SIG-M5 treated with dmso at 0.1 percent for 504 hours (cell line): ENCODE results near the gene IGLON5.

Experiments
- DNase-seq: peaks from one replicate; lab custom pipeline; 2025; ENCODE audit not compliant: unreplicated experiment; lab: John Stamatoyannopoulos, UW

Gene IGLON5

DNA sequence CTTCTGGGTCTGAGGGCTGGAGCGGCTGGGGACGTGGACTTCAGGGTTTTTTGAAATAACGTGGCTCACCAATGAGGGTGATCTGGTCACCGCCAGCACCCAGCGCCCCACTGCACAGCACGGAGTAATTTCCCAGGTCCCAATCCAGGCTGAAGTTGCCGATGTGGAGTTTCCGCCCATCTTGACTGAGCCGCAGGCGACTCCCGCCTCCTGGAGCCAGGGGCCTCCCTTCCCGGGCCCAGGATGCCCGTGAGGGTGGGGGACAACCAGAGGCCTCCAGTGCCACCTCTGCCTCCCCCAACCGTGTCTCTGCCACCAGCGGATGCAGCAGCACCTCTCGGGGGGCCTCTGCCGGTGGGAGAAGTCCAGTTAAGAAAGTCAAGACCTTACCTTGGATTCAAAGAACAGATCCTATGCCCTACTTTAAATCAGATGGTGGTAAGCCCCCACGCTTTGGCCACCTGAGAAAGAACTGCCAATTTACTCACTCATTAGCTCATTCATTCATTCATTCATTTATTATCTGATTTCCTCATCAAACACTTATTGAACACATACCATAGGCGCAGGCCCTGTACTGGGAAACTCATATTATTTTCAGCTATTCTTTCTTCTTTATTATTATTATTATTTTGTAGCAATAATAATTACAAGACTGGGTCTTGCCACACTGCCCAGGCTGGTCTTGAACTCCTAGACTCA lies 26.6 kb downstream of the IGLON5 start:
- no peak for DNase-seq

DNA sequence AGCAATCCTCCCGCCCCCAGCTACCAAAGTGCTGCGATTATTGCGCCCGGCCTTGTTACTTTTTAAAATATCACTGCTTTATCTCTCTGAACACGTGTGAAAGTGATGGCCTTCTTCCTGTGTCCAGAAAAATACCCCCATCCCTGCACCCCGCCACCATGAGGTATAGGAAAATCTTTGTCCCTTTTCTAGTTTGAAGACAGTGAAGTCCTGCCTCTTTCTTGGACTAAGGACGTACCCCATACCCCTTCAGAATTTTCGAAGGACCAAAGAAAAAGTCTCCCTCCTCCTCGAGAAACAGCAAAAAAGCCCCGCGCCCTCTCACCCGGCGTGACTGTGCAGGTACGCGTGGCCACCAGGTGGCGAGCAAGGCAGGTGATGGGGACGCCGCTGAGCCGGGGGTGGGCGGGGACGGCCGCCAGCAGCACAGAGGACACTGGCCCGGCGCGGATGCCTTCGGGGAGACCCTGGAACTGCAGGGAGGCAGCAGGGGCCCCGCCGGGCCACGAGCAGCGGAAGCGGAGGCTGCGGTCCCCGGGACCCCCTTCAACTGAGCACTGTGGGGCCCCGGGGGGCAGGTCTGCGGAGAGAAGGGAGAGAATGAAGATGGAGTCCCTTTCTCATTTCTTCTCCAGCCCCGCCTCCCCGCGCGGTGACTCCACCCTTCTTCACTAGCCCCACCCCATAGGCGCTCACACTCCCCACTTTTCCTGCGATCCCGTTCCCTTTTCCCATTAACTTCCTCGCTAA lies 27.3 kb downstream of the IGLON5 start:
- peak; percentile 72 for DNase-seq

DNA sequence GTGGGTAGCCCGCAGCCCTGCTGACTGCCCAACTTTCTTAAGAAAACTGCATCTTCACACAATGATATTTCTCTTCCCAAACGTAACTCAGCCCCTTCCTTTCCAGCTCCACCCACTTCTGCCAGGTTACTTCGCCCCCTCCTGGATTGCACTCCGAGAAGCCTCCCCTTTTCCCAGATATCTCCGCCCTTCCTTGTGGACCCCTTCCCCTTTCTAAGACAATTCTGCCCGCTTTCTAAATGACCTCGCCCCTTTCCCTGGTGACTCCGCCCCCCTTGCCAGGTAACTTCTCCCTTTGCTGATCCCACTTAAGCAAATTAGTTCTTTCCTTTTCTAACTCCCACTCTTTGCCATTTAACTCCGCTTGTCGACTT lies 27.9 kb downstream of the IGLON5 start:
- DNase-seq: no peak

DNA sequence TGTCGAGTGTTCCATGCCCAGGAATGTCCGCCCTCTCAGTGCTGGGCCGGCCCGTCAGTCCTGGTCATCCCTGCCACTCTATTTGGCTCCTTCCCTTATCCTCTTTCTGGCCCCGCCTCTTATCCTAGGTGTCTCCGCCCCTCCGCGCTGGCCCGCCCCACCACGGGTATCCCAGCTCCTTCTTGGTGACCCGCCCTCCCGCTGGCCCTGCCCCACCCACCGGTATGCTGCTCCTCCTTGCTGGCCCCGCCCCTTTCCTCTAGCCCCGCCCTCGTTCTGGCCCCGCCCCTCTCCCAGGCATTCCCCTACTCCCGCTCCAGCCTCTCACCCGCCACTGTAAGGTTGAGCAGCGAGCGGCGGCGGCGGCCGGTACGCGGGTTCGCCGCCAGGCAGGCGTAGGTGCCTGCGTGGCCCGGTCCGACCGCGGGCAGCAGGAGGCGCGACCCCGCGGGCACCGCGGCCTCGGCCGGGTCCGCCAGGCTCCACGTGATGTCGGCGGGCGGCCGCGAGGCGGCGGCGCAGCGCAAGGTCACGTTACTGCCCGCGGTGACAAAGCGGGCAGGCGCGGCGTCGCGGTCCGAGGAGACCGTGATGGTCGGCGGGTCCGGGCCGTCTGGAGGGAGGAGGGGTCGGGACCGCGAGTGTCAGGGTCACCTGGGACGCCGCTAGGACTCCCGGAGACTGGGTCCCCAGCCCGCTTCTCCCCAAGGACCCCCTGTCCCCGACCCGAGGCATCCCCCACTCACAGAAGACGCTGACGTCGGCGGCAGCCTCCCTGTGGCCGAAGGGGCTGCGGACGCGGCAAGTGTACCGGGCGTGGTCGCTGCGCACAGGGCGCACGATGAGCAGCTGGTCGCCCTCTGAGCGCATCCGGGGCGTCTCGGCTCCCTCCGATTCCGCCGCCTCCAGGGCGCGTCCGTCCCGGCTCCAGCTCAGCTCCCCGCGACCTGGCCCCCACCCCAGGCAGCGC lies 28.5 kb downstream of the IGLON5 start:
- peak; percentile 92 for DNase-seq

DNA sequence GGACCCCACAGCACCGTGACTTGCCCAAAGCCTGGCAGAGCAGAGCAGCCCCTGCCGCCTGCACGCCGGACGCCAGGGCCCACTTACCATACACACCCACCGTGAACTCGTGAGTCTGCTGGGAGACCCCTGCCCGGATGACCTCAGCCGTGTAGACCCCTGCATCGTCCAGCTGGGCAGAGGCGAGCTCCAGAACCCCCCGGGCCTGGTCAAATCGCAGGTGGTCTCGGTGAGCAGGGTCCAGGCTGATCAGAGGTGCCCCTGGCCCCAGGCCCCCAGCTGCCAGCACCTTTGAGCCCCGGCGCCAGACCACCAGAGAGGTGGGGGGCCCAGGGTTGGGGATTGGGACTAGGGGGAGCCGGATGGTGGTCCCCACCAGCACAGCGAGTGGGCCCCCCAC lies 29.6 kb downstream of the IGLON5 start:
- no peak for DNase-seq

DNA sequence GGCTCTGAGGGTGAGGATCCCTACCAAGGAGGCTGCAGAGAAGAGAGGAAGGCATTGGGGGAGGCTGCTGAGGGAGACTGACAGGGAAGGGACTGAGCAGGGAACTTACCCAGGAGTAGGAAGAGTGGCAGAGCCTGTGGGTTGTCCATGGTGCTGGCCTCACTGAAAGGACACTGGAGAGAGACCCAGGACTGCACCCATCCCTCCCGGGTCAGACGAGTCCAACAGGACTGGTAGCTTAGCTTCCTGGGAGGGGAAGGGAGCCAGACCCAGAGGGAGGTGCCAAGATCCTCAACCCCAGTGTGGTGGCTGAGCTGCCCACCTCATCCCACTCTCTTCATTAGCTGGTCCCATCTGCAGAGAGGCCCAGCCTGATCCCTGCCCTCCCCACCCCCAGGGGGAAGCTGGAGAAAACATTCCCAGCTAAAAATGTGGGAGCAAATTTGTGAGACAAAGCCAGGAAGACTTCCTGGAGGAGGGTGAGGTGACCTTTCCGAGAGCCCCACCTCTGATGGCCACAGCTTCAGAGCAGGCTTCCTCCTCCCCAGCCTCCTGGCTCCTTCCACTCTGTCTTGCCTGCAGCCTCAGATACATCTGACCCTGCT lies 30.6 kb downstream of the IGLON5 start, which contains the start of gene VSIG10L:
Gene VSIG10L (minus strand): TSS at position 164 of the 605 bp plus-strand sequence. CDS start 15 bp downstream, at position 149.
- no peak for DNase-seq

DNA sequence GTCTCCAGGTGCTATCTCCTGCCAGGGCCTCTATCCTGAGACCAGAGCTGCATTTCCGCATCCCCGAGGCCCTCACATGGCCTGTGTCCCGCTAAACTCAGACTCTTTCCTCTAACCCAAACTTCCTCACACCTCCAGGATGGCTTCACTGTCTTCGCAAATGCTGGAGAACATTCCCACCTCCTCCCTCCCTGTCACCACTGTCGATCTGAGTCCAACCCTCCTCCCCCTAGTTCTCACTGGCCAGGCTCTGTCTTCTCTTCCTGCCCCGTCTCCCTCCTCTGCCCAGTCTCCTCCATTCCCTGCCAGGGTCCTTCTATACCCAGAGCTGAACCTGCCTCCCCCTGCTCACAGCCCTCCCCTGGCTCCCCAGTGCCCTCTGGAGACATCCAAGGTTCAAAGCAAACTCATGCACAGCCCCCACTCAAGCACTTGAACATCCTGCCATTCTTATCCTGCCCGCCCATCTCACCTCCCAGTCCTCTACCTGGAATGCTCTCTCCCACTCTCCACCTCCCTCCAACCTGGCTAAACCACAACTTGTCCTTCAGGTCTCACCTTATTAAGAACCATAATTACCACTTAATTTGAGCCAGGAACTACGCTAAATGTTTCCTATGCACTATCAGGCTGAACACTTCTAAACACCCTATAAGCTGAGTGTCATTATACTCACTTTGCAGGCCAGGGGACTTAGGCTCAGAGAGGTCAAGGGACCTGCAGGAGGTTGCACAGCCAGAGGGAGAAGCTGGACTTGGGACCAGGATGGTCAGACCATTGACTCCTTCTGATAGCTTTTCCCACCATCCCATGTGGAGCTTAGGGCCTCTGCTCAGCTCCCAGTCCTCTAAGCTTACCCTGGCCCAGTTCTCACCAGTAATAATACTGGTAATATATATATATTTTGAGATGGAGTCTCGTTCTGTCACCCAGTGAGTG lies 31.5 kb downstream of the IGLON5 start:
- DNase-seq: no peak

DNA sequence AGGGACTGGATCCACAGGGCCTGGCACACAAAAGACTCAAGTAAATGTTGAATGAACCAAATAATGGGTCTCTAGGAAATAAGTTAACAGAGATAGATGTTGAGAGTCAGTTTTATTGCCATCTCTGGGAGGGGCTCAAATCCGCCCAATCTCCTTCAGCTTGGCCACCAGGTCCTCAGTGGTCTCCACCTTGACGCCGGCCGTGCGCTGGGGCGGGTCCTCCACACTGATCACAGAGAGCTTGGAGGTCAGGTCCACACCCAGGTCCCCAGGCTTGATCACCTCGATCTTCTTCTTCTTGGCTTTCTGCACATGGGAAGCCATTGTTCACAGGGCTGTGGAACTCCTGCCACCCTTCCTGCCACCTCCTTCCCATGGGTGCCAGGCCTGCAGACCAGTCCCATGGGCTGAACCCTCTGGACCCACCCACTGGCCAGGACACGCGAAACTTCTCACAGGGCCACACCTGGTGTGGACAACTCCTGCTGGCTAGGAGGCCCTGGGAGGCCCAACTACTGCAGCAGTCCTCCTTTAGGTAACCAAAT lies 33.7 kb downstream of the IGLON5 start:
- DNase-seq: no peak

DNA sequence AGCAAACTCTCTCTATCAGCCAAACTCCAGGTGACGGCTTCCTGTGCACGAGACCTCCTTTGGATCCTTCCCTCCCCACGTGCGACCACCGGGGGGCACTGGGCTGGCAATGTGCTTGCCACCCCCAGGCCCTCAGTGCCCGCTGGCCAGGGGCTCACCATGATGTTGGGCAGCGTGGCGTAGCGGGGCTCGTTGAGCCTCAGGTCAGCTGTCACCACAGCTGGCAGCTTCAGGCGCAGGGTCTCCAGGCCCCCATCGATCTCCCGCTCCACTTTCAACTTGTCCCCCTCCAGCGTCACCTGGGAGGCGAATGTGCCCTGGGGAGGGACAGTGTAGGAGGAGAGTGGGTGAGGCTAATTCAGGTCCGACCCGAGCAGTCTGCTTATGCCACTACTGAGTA lies 35.3 kb downstream of the IGLON5 start:
- DNase-seq: no peak

DNA sequence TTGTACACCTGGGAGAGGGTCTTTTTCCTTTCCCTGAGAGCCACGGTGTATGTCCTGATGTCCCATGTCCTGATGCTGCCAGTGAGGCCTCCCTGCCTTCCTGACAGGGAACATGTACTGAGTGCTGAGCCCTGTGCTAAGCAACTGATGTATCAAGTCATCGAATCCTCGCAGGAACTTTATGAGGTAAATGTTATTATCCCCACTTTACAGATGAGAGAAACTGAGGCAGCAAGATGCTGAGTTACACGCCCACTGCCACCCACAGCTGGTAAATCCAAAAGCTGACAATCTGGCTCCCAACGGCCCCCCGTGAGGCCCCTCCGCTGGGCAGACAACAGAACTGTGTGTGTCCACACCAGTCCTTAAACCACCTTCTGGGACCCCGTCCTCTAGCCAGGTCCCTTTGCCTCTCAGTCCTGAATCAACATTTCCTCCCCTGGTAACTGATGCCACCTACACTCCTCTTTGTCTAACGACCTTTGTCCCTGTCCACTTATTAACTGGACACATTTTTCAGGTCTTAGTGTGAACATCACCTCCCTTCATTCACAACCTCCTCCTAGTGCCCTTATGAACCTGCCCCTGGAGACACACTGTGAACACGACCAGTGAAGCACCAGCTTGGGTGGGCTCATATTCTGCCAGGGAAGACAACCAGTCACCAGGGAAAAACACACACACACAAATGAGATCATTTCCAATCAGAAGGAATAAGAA lies 35.9 kb downstream of the IGLON5 start:
- DNase-seq: no peak

DNA sequence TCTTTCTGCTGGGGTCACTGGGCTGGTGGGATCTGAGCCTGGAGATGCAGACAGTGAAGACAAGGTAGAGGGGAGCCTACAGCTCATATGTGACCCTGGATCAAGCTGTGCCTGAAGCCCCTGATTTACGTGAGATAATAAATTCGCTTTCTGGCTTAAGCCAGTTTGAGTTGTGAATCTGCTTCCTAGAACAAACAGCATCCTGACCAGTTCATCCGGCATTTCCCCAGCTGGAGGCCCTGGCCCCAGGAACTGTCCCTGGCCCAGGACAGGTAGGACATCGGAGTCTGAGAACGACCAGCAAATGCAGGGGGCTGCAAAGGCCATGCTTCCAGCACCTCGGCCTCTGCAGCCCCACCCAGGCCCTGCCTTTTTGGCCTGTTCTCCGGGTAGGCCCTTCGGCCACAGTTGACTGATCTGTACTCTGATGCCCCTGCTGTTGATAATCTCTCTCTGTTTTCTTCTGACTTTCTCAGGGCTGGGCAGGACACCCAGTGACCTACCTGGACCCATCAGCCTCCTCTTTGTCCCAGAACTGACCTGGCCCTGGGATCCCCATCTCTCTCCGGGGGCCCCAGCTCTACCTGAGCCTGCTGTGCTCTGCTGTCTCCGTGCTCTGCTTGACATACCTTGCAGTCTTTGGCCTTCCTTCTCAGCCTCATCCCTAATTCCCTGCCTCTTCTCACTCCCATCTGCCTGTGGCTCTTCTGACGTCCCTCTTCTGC lies 40.0 kb downstream of the IGLON5 start:
- no peak for DNase-seq

DNA sequence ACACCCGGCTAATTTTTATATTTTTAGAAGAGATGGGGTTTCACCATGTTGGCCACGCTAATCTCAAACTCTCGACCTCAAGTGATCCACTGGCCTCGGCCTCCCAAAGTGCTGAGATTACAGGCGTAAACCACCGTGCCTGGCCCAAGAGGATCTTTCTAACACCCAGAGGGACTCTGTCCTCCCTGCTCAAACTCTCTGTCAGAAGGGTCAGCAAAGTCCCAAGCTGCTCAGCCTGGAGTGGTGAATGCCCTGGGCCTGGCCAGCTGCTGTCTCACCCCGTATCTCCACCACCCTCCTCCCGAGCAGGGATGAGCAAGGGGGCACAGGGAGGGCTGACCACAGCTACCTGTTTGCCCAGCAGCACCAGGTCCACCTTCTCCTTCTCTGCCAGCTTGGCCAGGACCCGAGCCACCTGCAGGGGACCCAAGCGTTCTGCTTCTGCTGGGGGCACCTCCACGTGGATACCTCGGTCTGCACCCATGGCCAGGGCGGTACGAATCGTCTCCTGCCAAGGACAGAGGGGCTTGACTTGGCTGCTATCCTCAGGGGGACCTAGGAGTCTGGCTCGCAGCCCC lies 41.4 kb downstream of the IGLON5 start:
- DNase-seq: no peak

DNA sequence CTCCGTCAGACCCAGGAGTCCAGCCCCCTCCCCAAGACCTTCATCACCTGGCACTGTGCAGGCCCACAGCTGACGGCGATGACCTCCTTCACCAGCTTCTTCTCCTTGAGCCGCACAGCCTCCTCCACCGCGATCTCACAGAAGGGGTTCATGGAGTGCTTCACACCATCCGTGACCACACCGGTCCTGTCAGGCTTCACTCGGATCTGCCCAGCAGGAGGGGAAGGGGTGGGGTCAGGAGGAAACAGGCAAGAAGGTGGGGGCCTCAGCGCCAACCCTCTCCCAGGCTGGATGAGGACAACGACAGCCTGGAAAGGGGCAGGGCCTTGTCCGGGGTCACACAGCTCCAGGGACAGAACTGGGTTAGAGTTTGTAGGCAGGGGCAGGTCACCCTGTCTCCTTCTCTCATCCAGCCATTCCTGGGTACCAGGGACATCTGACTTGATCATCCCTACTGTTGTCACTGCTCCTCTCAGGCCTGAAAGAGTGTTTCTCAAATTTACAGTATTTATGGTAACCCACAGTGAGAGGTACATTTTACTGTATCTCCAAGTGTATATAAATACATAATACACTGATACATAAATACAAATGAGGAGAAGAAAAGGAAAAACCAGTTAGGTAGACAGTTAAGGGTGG lies 42.8 kb downstream of the IGLON5 start:
- DNase-seq: no peak

DNA sequence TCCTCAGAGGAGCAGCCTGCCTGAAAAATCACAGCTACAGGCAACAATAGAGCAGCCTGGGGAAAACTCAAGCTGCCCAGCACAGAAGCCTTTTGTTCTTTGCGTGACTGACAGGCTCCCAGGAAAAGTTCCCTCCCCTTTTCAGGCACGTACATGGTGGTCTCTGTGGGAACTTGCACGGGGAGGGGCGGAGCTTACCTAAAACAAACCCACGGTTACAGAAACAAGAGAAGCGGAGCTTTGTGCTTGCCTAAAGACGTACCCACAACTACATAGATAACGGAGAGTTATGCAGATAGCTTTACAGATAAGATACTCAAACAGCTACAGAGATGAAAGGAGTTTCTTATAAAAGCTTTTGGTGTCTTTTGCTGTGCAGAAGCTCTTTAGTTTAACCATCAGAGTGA lies 43.3 kb downstream of the IGLON5 start:
- no peak for DNase-seq

DNA sequence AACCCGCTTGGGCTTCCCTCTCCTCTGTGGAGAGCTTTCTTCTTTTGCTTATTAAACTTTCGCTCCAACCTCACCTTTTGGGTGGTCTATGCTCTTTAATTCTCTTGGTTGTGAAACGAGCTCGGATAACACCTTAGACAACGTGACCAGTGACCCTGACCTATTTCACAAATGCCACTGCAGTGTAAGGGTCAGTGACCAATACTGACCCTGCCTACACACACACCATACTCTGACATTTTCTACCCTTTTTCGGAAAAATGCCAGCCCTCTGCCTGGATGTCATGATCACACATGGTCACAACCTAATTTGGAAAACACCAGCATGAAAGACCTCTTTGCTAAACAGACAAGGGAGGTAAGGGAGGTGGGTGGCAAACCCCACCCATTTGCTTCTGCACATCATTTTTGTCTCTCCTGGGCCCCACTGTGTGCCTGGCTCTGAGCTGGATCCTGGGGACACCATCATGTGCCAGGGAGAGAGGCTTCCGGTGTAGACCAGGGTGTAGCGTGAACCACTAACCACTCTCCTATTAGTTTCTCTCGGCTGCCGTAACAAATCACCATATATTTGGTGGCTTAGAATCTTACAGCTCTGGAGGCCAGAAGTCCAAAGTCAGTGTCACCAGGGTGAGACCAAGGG lies 44.8 kb downstream of the IGLON5 start:
- DNase-seq: no peak

DNA sequence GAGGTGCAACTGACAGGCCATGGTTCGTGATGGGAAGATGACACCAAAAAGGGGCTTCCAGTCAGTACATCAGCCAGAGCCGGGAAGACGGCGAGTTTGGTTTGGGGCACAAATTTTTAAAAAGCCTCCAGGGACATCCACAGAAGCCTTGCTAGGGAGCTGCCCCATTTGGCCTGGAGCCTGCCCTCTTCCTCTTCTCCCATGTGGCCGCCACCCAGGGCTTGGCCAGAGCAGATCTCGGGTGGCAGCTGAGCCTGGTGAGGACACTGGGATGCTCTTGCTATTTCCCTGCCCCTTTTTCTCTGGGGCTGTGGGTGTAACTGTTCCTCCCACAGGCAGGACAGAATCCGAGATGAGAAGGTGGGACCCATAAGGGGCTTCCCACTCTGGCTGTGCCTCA lies 46.5 kb downstream of the IGLON5 start:
- no peak for DNase-seq

DNA sequence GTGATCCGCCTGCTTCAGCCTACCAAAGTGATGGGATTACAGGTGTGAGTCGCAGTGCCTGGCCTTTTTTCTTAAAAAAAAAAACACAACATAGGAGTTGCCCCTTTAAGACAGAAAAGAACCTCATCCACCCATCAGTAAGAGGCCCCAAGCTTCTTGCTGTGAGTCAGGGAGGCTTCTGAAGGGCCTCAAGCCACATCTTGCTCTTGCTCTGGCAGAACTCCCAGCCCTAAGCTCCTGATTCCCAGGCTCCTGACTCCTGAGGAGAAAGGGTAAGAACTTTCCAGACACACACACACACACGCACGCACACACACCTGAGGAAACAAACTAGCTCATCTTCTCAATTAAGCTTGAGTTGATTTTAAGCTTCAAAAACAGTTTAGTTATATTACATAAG lies 47.9 kb downstream of the IGLON5 start:
- DNase-seq: no peak
